Kidney epithelial cell (primary cell): ENCODE data around the gene ZNF524. TPM values are rescaled to one million over a fixed set of nuclear protein-coding genes. Genes with fewer than 3 reads are reported as not detected.

ENCODE experiments used
- DNase-seq: peaks from one replicate; pipeline ENCODE4 v3.0.0-alpha.2; 2010; ENCODE audit warnings: low read depth
- H3K27me3 ChIP-seq: 2 replicates; pipeline ENCODE4 v1.6.0; 2011; ENCODE audit warnings: low read length; ENCODE audit not compliant: control insufficient read depth, insufficient read depth
- H3K36me3 ChIP-seq: 2 replicates; pipeline ENCODE4 v1.5.1; 2011; ENCODE audit warnings: low read length; ENCODE audit not compliant: control insufficient read depth, insufficient read depth
- H3K4me3 ChIP-seq: 2 replicates; pipeline ENCODE4 v1.5.1; 2011; ENCODE audit warnings: low read depth, mild to moderate bottlenecking, control low read depth, low read length
- total RNA-seq: library from RNA; depleted of rRNA; stranded (reverse); fragments of >200 nt; gene quantifications from 2 replicates; pipeline ENCODE4 v1.2.3, GENCODE V29; 2015
- TF ChIP-seq, protein P1 (sequence below): IDR thresholded peaks from 2 replicates; pipeline ENCODE4 v1.5.1; 2011; ENCODE audit warnings: mild to moderate bottlenecking, moderate library complexity, low read length, control low read depth, inconsistent platforms; ENCODE audit not compliant: insufficient read depth, poor library complexity, severe bottlenecking

ZNF524 gene
- total RNA-seq, 1 donor from 2014 or later = 32.7 TPM

DNA sequence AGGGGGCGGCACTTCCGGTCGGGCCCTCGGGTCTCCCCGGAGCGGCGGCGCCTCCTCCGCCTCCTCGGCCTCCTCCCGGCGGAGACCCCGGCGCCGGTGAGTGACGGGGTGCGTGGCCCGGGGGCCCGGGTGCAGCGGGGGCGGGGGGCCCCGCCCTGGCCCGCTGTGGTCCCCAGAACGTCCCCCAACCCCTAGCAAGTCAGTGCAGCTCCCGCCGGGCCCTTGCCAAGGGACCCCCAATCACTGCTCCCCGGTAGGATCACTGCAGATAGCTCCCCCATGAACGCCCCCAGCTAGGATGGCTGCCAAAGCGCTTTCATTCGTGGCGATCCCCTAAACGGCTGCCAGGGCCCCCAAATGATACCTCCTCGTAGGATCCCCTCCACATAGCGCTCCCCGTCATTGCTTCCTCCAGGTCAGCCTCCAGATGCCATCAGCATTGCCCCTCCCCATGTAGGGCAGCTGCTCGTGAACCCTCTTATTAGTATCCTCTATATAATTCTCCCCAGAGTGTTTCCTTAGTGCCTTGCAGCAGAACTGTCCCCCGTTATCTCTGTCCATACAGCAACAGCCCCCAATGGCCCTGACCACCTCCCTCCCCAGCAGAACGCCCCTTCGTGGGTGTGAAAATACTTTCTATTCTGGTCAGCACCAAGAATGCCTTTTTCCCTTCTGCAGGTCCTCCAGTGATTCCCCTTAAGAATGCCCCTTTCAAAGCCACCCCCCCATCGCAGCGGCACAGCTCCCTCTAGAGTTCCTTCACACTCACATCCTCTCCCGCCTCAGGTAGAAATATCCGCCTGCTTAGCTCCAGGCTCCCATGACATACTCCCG is 5.8 kb downstream of the ZNF524 start, which contains the start of gene ZNF865:
TSS of gene ZNF865 (plus strand) at position 11 of the 834 bp plus-strand sequence. CDS start 7,972 bp downstream, outside the sequence.
- peak within 1 kb of the TSS; percentile 77 for H3K4me3 ChIP-seq
- no peaks in the 10 kb centered on the region for H3K36me3 ChIP-seq
- no peak for DNase-seq
- no peaks in the 10 kb centered on the region for H3K27me3 ChIP-seq
- TF ChIP-seq, protein P1, sequence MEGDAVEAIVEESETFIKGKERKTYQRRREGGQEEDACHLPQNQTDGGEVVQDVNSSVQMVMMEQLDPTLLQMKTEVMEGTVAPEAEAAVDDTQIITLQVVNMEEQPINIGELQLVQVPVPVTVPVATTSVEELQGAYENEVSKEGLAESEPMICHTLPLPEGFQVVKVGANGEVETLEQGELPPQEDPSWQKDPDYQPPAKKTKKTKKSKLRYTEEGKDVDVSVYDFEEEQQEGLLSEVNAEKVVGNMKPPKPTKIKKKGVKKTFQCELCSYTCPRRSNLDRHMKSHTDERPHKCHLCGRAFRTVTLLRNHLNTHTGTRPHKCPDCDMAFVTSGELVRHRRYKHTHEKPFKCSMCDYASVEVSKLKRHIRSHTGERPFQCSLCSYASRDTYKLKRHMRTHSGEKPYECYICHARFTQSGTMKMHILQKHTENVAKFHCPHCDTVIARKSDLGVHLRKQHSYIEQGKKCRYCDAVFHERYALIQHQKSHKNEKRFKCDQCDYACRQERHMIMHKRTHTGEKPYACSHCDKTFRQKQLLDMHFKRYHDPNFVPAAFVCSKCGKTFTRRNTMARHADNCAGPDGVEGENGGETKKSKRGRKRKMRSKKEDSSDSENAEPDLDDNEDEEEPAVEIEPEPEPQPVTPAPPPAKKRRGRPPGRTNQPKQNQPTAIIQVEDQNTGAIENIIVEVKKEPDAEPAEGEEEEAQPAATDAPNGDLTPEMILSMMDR = peak; percentile 86

DNA sequence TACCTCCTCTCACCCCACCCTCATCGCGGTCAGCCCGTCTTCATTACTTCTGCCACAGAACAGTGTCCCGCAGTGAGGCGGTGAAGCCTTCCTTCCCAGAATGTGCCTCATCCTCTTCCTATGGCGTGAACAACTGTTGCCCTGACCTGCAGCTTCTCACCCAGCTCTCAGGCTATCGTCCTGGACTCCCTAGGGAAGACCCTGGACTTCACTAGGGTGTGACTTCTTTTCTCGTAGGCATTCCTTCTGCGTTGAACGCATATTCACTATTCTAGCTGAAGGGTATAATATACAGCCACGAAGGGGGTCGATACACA is 6.3 kb downstream of the ZNF524 start:
- Histone ChIP-seq H3K4me3 (peak overlapping the region; percentile 77), H3K27me3 (no peaks in the 10 kb centered on the region), H3K36me3 (no peaks in the 10 kb centered on the region)
- no peak for DNase-seq
- TF ChIP-seq, protein P1 = no peak

DNA sequence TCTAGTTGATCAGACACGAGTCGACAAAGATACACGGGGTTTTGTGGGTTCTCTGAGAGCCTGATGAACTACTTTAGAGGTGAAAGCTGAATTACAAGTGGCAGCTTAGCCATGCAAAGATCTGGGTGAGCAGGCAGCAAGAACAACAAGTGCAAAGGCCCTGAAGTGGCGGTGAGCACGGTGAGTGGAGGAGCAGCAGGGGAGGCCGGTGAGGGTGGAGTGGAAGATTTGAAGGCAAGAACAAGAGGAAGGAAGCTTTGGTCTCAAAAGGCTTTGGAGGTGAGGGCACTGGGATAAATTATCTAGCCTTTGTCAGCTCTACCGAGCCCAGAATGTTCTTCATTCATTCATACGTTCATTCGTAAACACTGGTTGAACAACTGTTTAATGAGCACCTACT is 6.7 kb downstream of the ZNF524 start:
- H3K4me3 ChIP-seq = peak overlapping the region; percentile 77
- H3K27me3 ChIP-seq = no peaks in the 10 kb centered on the region
- no peaks in the 10 kb centered on the region for H3K36me3 ChIP-seq
- TF ChIP-seq, protein P1 = no peak
- DNase-seq = no peak

DNA sequence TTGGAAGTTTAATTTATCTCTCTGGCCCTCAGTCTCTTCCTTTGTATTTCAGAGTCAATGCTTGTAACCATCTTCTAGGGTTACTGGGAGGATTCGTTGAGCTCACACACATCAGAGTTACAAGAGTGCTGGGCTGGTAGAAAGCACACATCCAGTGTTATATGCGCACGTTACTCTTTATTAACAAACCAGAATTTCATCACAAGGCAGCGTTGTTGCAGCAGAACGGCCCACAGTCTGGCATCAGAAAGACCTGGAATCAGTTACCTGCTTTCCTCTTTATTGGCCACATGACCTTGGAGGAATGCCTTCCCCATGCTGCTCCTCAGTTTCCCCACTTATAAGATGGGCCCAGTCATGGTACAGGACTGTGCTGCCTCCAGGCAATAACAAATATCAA is 9.2 kb downstream of the ZNF524 start:
- no peaks in the 10 kb centered on the region for H3K36me3 ChIP-seq
- no peaks in the 10 kb centered on the region for H3K27me3 ChIP-seq
- TF ChIP-seq, protein P1 = no peak
- DNase-seq = no peak
- H3K4me3 ChIP-seq = no peak overlapping the region

DNA sequence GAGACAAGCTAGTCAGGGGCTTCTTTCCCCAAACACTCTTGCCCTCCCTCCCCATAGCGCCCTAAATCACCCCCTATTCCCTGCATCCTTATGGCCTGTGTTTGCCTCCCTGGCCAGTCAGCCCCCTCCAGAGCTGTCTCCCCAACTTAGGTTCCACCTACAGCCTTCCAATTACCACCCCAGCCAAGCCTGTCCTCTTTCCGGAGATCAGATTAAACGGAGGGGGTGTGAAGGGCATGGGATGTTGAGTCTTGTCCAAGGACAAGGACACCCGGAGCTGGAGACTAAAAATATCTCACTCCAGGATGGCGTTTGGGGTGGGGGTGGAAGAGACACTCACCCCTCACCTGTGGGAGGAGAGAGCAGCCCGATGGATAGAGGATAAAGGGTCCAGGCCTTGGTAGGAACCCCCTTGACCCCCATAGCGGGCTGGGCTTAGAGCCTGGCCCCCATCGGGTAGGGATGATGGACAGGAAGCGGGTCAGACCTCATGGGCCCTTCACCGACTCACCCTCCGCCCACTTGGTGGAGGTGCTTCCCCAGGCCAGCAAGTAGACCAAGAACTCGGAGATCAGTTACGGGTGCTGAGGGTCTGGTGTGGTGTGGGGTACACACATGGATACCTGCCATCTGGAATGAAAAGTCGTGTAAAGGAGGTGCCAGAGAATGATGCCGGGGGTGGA is 11.4 kb downstream of the ZNF524 start:
- Histone ChIP-seq H3K36me3 (peaks cover 2% of the 10 kb centered on the region), H3K4me3 (no peak overlapping the region), H3K27me3 (no peaks in the 10 kb centered on the region)
- TF ChIP-seq, protein P1 = no peak
- no peak for DNase-seq
